GM23338 (cell line): Measurements from ENCODE around the gene IL6. TPM values are rescaled to one million over a fixed set of nuclear protein-coding genes. Genes with fewer than 3 reads are reported as not detected.

Experiments
- ATAC-seq: fragments of 200-7000 bp; cut with Tn5 transposase; 3 replicates; pipeline ENCODE4 v1.9.1; 2020
- DNase-seq: peaks from one replicate; pipeline ENCODE4 v3.0.0-alpha.2; 2015; ENCODE audit warnings: low spot score
- H2AFZ ChIP-seq: fragments of 200-600 bp; sonication (generic); 2 replicates; pipeline ENCODE4 v1.8.0; 2016; ENCODE audit warnings: antibody characterized with exemption, mild to moderate bottlenecking, moderate library complexity
- H3F3A ChIP-seq: fragments of 200-600 bp; sonication (generic); replicated peaks from 2 replicates; pipeline ENCODE4 v1.8.0; 2017; ENCODE audit warnings: antibody characterized with exemption, mixed run types, low read depth
- H3K27ac ChIP-seq: fragments of 200-600 bp; sonication (generic); 2 replicates; pipeline ENCODE4 v1.6.1; 2016; ENCODE audit warnings: low read depth
- H3K27me3 ChIP-seq: fragments of 200-600 bp; sonication (generic); 2 replicates; pipeline ENCODE4 v1.8.0; 2016; ENCODE audit warnings: mild to moderate bottlenecking, mixed run types, moderate library complexity; ENCODE audit not compliant: insufficient read depth
- H3K36me3 ChIP-seq: fragments of 200-600 bp; sonication (generic); 2 replicates; pipeline ENCODE4 v1.8.0; 2016; ENCODE audit warnings: mild to moderate bottlenecking; ENCODE audit not compliant: insufficient read depth
- H3K4me1 ChIP-seq: fragments of 200-600 bp; sonication (generic); 2 replicates; pipeline ENCODE4 v1.8.0; 2016; ENCODE audit warnings: mild to moderate bottlenecking, moderate library complexity; ENCODE audit not compliant: insufficient read depth
- H3K4me2 ChIP-seq: fragments of 200-600 bp; sonication (generic); 2 replicates; pipeline ENCODE4 v1.7.1; 2017; ENCODE audit warnings: mixed run types
- H3K4me3 ChIP-seq: fragments of 200-600 bp; sonication (generic); 2 replicates; pipeline ENCODE4 v1.6.1; 2016; ENCODE audit warnings: mixed run types
- H3K79me2 ChIP-seq: fragments of 200-600 bp; sonication (generic); replicated peaks from 2 replicates; pipeline ENCODE4 v1.8.0; 2017; ENCODE audit warnings: mild to moderate bottlenecking; ENCODE audit not compliant: insufficient read depth
- H3K9me2 ChIP-seq: fragments of 200-600 bp; sonication (generic); 2 replicates; pipeline ENCODE4 v1.8.0; 2017; ENCODE audit not compliant: insufficient read depth
- H4K20me1 ChIP-seq: fragments of 200-600 bp; sonication (generic); replicated peaks from 2 replicates; pipeline ENCODE4 v1.8.0; 2017; ENCODE audit warnings: mild to moderate bottlenecking; ENCODE audit not compliant: insufficient read depth
- H3K27ac Mint-ChIP-seq: 2 replicates; pipeline ENCODE4 v1.8.0; 2020; ENCODE audit warnings: inconsistent platforms, mild to moderate bottlenecking, moderate library complexity, mixed read lengths
- H3K27me3 Mint-ChIP-seq: 3 replicates; pipeline ENCODE4 v1.8.0; 2022; ENCODE audit warnings: low read depth, mild to moderate bottlenecking, moderate library complexity, mixed read lengths, inconsistent platforms; ENCODE audit not compliant: insufficient read depth, poor library complexity
- H3K36me3 Mint-ChIP-seq: 3 replicates; pipeline ENCODE4 v1.8.0; 2021; ENCODE audit warnings: low read depth, mild to moderate bottlenecking, inconsistent platforms, moderate library complexity, mixed read lengths
- H3K4me1 Mint-ChIP-seq: 3 replicates; pipeline ENCODE4 v1.8.0; 2020; ENCODE audit warnings: mild to moderate bottlenecking, inconsistent platforms, mixed read lengths
- H3K4me3 Mint-ChIP-seq: 3 replicates; pipeline ENCODE4 v1.8.0; 2021; ENCODE audit warnings: moderate library complexity, mild to moderate bottlenecking, inconsistent platforms, mixed read lengths
- H3K9me3 Mint-ChIP-seq: 3 replicates; pipeline ENCODE4 v1.8.0; 2020; ENCODE audit warnings: moderate library complexity, mild to moderate bottlenecking, inconsistent platforms, mixed read lengths
- CREB1 ChIP-seq: fragments of 250-450 bp; sonication (Bioruptor Pico); IDR thresholded peaks from 2 replicates; pipeline ENCODE4 v1.5.0; 2020; ENCODE audit warnings: low read depth, mild to moderate bottlenecking, moderate library complexity
- CTCF ChIP-seq, 2 experiments: fragments of 200-600 bp in 1 of 2; sonication (generic) in 1 of 2; conservative IDR thresholded peaks; 2 replicates each; pipeline versions ENCODE4 v1.5.1 to v1.6.1; 2016 to 2017; ENCODE audit warnings: antibody characterized with exemption in 2 of 2, low read depth in 2 of 2, mild to moderate bottlenecking in 2 of 2, moderate library complexity in 1 of 2
- ETS1 ChIP-seq: IDR thresholded peaks from 2 replicates; pipeline ENCODE4 v1.6.1; 2016; ENCODE audit warnings: antibody characterized with exemption
- EZH2 ChIP-seq: fragments of 200-600 bp; sonication (generic); IDR thresholded peaks from one replicate; pipeline ENCODE4 v1.8.0; 2017; ENCODE audit warnings: antibody characterized with exemption, mild to moderate bottlenecking, low read depth; ENCODE audit not compliant: unreplicated experiment
- EZH2phosphoT487 ChIP-seq: fragments of 200-600 bp; sonication (generic); IDR thresholded peaks from one replicate; pipeline ENCODE4 v1.8.1; 2018; ENCODE audit warnings: antibody characterized with exemption; ENCODE audit not compliant: unreplicated experiment
- JUNB ChIP-seq: IDR thresholded peaks from one replicate; pipeline ENCODE4 v1.6.1; 2016; ENCODE audit warnings: antibody characterized with exemption; ENCODE audit not compliant: unreplicated experiment
- NANOG ChIP-seq: IDR thresholded peaks from 2 replicates; pipeline ENCODE4 v1.6.1; 2016; ENCODE audit warnings: antibody characterized with exemption, borderline replicate concordance
- POLR2AphosphoS5 ChIP-seq: IDR thresholded peaks from 2 replicates; pipeline ENCODE4 v1.6.1; 2016; ENCODE audit warnings: antibody characterized with exemption, low read depth
- REST ChIP-seq: IDR thresholded peaks from one replicate; pipeline ENCODE4 v1.6.1; 2018; ENCODE audit warnings: antibody characterized with exemption; ENCODE audit not compliant: unreplicated experiment
- STAT1 ChIP-seq: IDR thresholded peaks from one replicate; pipeline ENCODE4 v1.6.1; 2016; ENCODE audit warnings: antibody characterized with exemption; ENCODE audit not compliant: unreplicated experiment
- ZNF114 ChIP-seq: fragments of 250-450 bp; sonication (Bioruptor Pico); IDR thresholded peaks from 2 replicates; pipeline ENCODE4 v1.5.0; 2020; ENCODE audit warnings: mild to moderate bottlenecking, moderate library complexity
- ZNF331 ChIP-seq: fragments of 250-450 bp; sonication (Bioruptor Pico); IDR thresholded peaks from 2 replicates; pipeline ENCODE4 v1.5.0; 2020; ENCODE audit warnings: low read depth, mild to moderate bottlenecking, moderate library complexity
- ZNF462 ChIP-seq: fragments of 250-450 bp; sonication (Bioruptor Pico); IDR thresholded peaks from 2 replicates; pipeline ENCODE4 v1.5.0; 2020; ENCODE audit warnings: mild to moderate bottlenecking, moderate library complexity
- polyA plus RNA-seq: library from polyadenylated mRNA; unstranded; fragments of >200 nt; fragmentation: Nextera tagmentation; extraction: Ambion mirVana; gene quantifications from 2 replicates; pipeline ENCODE4 v1.2.1, GENCODE V29; 2016
- total RNA-seq: library from RNA; depleted of rRNA; stranded (reverse); fragments of >200 nt; shearing (Covaris generic); gene quantifications from 2 replicates; pipeline ENCODE4 v1.2.3, GENCODE V29; 2014

IL6 gene
- total and polyA plus RNA-seq, 2 experiments from 2014 or later, result 1.6 TPM; not detected in 1

GRCh38 chr7:22686620-22687019 lies 40.4 kb upstream of the IL6 start:
- H3K9me2 ChIP-seq, result peaks cover 9% of the 10 kb centered on the region
- H3K4me2 ChIP-seq, result no peak overlapping the region
- no peaks in the 10 kb centered on the region for H3K4me1 ChIP-seq
- no peaks in the 10 kb centered on the region for H3F3A ChIP-seq
- no peak overlapping the region for H3K27ac Mint-ChIP-seq
- no peak overlapping the region for H2AFZ ChIP-seq
- H3K9me3 Mint-ChIP-seq, result no peaks in the 10 kb centered on the region; the same call in 2 of the 3 replicates
- ATAC-seq (no peak), DNase-seq (no peak)
- no peak overlapping the region for H3K4me3 Mint-ChIP-seq
- peaks cover 5% of the 10 kb centered on the region; the same call in 2 of the 3 replicates for H3K4me1 Mint-ChIP-seq
- no peak overlapping the region for H3K4me3 ChIP-seq
- H3K79me2 ChIP-seq, result no peaks in the 10 kb centered on the region
- H3K36me3 ChIP-seq, result no peaks in the 10 kb centered on the region; the same call in 1 of the 2 replicates
- no peaks in the 10 kb centered on the region for H3K27me3 Mint-ChIP-seq
- no peak overlapping the region for H3K27ac ChIP-seq
- no peaks in the 10 kb centered on the region; the same call in 2 of the 3 replicates for H3K36me3 Mint-ChIP-seq
- H4K20me1 ChIP-seq, result no peaks in the 10 kb centered on the region
- TF ChIP-seq CREB1 (CRISPR knock-in tag) (no peak), ZNF114 (CRISPR knock-in tag) (no peak), STAT1 (no peak), CTCF (conservative IDR thresholded peaks at IDR 0.05; ENCODE audit: low read depth in 2 of 2) (no peak), JUNB (no peak), REST (no peak), NANOG (no peak), EZH2phosphoT487 (no peak), ZNF462 (CRISPR knock-in tag) (no peak), ZNF331 (CRISPR knock-in tag) (no peak), POLR2AphosphoS5 (no peak), ETS1 (no peak), EZH2 (no peak)
- H3K27me3 ChIP-seq, result no peaks in the 10 kb centered on the region
